ENCODE data around the gene PHACTR1. TPM values are rescaled to one million over a fixed set of nuclear protein-coding genes. Genes with fewer than 3 reads are reported as not detected.

Gene PHACTR1
- polyA plus RNA-seq, 2 of the 4 experiments (the other 2 are of a cell fraction) = not detected

GRCh38 chr6:12798326-12798725, 81.8 kb downstream of the PHACTR1 start:
- FAIRE-seq (no peak), DNase-seq (ENCODE audit: low read depth in 1 of 2, low spot score in 1 of 2) (no peak), ATAC-seq (no peak)
- Histone ChIP-seq H3K27ac (no peak overlapping the region), H3K4me3 (no peak overlapping the region), H3K9me3 (no peaks in the 10 kb centered on the region), H3K4me1 (no peaks in the 10 kb centered on the region), H3K4me2 (no peak overlapping the region)
- 1% methylated on average over 4 of the region's 4 CpGs for WGBS (ENCODE audit: missing lambda C conversion rate)
- CTCF ChIA-PET = interaction anchor here (0.6 to 0.8 kb wide), 3 partner anchors 121 to 996 kb away, joined by 3 to 4 read pairs (median 3); no protein-coding TSS in a partner anchor
- TF ChIP-seq E2F6 (IDR thresholded peaks at IDR 0.05; ENCODE audit: borderline replicate concordance, low read depth) (no peak), CTCF (IDR thresholded peaks at IDR 0.05) (no peak), SMC3 (IDR thresholded peaks at IDR 0.05) (no peak), TP53 (CRISPR knock-in tag; IDR thresholded peaks at IDR 0.05) (no peak), HDAC2 (IDR thresholded peaks at IDR 0.05) (no peak), EHF (CRISPR knock-in tag; IDR thresholded peaks at IDR 0.05) (no peak), POLR2A (IDR thresholded peaks at IDR 0.05; ENCODE audit: low read length) (no peak), HES2 (IDR thresholded peaks at IDR 0.05) (no peak), ELK1 (IDR thresholded peaks at IDR 0.05; ENCODE audit: low read depth, low read length) (no peak), ZFP36 (IDR thresholded peaks at IDR 0.05; ENCODE audit: borderline replicate concordance, partially characterized antibody) (no peak), EHMT2 (IDR thresholded peaks at IDR 0.05; ENCODE audit: low read depth) (no peak), FOSL2 (IDR thresholded peaks at IDR 0.05) (no peak), FOSL2 (CRISPR knock-in tag; IDR thresholded peaks at IDR 0.05) (no peak)
- POLR2A ChIA-PET = no interaction called here

GRCh38 chr6:12800120-12800519, 83.6 kb downstream of the PHACTR1 start:
- CTCF ChIA-PET = no interaction called here
- no peak for DNase-seq (ENCODE audit: low read depth in 1 of 2, low spot score in 1 of 2)

More at GRCh38 chr6:12800120-12800519, 83.6 kb downstream of the PHACTR1 start:
- ATAC-seq = no peak
- POLR2A ChIA-PET = no interaction called here
- H3K4me1 ChIP-seq = no peaks in the 10 kb centered on the region
- WGBS (ENCODE audit: missing lambda C conversion rate) = 0% methylated on average over 1 of the region's 1 CpG
- no peak overlapping the region for H3K4me2 ChIP-seq
- TF ChIP-seq RAD21 (conservative IDR thresholded peaks at IDR 0.05 in 1 of 2, IDR thresholded peaks at IDR 0.05 in 1 of 2) (no peak), POLR2A (IDR thresholded peaks at IDR 0.05; ENCODE audit: low read length) (no peak), ZSCAN20 (CRISPR knock-in tag; IDR thresholded peaks at IDR 0.05) (no peak), HMGXB4 (CRISPR knock-in tag; IDR thresholded peaks at IDR 0.05; ENCODE audit: borderline replicate concordance) (no peak), MAX (IDR thresholded peaks at IDR 0.05) (no peak), MAFK (IDR thresholded peaks at IDR 0.05; ENCODE audit: partially characterized antibody) (no peak), E2F6 (IDR thresholded peaks at IDR 0.05; ENCODE audit: borderline replicate concordance, low read depth) (no peak), HOXA7 (CRISPR knock-in tag; IDR thresholded peaks at IDR 0.05) (no peak), BCL3 (IDR thresholded peaks at IDR 0.05) (no peak), RNF2 (IDR thresholded peaks at IDR 0.05; ENCODE audit: borderline replicate concordance, low read depth) (no peak), EHF (CRISPR knock-in tag; IDR thresholded peaks at IDR 0.05) (no peak), SREBF2 (IDR thresholded peaks at IDR 0.05) (no peak), HEYL (CRISPR knock-in tag; IDR thresholded peaks at IDR 0.05) (no peak), TP53 (CRISPR knock-in tag; IDR thresholded peaks at IDR 0.05) (no peak)
- FAIRE-seq = no peak
- no peaks in the 10 kb centered on the region for H3K9me3 ChIP-seq
- H3K4me3 ChIP-seq = no peak overlapping the region
- no peak overlapping the region for H3K27ac ChIP-seq

All from A549 (cell line).